Measurements from ENCODE around the gene TMEM31. TPM values are rescaled to one million over a fixed set of nuclear protein-coding genes. Genes with fewer than 3 reads are reported as not detected.
"Not testable (repeated sequence)": the region's sequence is repeated elsewhere in the genome, so short reads cannot be mapped to it uniquely, and the experiment has no call there.

Gene TMEM31
- total RNA-seq, 1 donor from 2014 or later, result not detected

DNA sequence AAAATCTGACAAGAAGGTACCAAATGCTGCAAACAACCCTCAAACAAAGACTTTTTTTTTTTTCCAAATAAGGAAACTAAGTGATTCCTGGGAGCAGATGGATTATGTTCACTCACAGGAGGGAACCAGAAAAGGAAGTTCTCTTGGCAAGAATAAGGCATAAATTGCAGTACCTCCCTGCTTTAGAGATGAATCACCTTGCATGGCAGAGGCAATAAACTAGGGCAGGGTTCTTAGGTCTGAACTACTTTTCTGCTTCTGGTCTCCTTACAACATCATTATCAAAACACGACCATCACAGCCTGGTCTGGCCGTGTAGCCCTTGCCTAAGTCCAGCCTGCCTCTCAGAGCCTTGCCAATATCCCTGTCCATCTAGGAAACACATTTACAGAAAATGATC is 6.3 kb downstream of the TMEM31 start:
- DNase-seq (ENCODE audit: missing footprints) (no peak), ATAC-seq (peak; percentile 20)
- intact Hi-C loops (cut with DNase I), result loop anchor here (10.0 kb wide), 1 partner anchor 58 kb away; the partner anchor contains the start of gene PLP1

DNA sequence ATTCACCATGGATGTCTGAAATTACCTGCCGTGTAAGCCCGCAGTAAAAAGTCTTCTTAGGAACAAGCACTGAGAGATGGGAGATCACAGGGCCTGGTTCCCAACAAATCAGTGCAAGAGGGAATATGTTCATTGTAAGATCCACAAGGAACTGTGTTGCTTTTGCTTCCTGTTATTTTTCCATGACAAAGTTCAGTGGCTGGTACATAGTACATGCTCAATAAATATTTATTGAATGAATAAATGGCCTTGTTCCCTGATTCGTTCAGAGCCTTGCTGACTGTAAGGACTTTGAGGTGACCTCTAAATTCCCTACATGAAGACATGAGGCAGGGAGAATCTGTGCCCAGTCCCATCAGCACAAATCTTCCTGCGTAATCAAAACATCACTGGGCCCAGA is 7.4 kb downstream of the TMEM31 start:
- DNase-seq (ENCODE audit: missing footprints) (no peak), ATAC-seq (no peak)
- intact Hi-C loops (cut with DNase I), result loop anchor here (10.0 kb wide), 1 partner anchor 57 kb away; the partner anchor contains the start of gene PLP1

DNA sequence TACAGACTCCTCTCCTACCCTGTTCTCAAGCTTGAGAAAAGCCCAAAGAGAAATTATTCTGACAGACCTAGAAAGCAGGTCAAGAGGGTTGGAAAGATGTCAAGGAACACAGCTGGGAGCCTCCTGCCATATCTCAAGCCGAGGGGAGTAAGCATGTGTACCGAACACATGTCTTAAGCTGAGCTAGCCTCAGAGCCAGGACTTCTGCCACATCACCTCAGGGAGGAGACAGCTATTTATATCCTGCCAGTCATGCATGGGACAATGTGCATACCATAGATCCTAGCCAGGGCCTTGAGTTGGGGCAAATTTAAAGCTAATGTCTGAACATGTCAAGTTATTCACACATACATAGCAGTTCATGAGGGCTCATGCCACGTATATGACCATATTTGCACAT is 11.8 kb downstream of the TMEM31 start:
- intact Hi-C loops (cut with DNase I), result no loop called here
- DNase-seq (ENCODE audit: missing footprints) (no peak), ATAC-seq (peak; percentile 68)

DNA sequence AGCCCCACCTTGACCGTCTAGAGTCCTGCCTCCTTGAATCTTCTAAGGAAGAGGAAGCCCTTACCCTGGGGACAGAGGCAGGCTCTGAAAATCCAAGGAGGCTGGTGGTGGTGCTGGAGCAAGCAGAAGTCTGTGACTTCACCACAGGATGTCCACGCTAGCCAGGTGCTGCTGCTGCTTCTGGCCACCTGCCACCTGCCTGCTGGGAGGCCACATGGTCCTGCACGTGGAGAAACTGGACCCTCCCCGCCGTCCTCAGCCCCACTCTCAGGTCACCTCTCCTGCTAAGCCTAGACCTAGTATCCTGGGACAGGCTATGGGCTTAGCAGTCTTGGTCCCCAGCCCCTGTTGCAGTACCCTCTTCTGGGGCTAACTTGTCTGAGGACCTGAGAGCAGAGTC is 15.8 kb downstream of the TMEM31 start:
- intact Hi-C loops (cut with DNase I), result no loop called here

DNA sequence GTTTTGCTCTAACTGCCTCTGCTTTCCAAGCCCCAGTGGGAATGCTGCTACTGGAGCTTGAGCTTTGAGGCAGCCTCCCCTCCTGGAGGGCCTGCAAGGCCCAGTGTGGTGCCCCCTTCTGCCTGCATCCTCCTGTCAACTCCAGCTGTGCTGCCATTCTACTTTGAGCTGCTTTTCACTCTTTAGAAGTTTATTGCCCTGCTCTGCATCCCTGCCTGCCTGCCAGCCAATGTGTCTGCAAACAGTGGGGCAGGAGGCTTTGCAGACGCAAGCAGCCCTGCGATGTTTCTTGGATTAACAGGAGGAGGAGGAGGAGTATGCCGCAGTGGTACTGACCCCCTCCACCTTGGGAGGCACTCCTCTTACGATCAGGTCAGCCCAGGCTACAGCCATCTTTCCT is 16.4 kb downstream of the TMEM31 start:
- ATAC-seq, result no peak
- intact Hi-C loops (cut with DNase I), result no loop called here
- DNase-seq (ENCODE audit: missing footprints), result no peak

More for the DNA sequence above, 15.8 kb downstream of the TMEM31 start:
- no peak for ATAC-seq
- no peak for DNase-seq (ENCODE audit: missing footprints)

DNA sequence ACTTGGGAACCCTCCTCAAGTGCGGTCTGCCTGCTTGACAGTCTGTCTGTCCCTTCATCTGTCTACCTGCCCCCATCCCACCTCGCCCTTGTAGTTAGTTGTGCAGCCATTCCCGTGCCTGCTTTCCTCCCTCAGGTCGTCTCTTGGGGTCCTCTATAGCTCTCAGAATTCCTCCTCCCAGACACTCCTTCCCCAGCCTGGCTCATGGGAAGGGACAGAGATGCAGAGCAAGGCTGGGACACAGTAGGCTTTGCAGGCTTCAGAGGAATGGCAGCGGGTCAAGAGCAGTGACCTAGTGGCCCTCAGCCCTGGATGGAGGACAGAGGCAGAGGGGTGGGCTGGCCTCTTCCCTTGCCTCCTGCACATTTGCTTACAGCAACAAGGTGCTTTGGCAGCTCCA is 18.3 kb downstream of the TMEM31 start:
- intact Hi-C loops (cut with DNase I), result no loop called here
- ATAC-seq (no peak), DNase-seq (ENCODE audit: missing footprints) (no peak)

DNA sequence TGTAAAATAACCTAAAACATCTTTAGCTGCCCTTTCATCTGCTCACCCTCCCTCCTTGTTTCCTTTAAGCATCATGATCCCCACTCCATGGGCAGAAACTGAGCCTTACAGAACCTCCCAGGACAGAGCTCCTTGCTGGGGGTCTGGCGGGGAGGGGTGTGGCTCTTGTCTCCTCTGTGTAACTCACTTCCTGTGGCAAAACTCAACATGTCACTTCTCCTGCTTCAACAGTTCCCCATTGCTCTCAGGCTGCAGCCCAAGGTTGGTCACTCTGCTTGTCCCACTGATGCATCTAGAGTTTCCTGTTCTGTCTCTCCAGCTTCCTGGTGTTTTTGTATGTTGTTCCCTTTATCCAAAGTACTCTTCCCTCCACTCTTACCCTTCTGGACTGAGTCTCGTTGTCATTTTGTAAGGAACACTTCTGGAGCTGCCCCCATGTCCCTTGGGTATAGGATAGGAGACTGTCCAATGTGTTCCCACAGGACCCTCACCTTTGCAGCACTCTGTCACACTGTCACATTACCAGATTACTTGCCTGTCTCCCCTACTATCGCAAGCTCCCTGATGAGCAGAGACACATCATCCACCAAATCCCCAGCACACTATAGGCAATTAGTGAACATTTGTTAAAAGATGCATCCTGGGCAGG is 19.6 kb downstream of the TMEM31 start:
- ATAC-seq, result no peak
- intact Hi-C loops (cut with DNase I), result no loop called here
- DNase-seq (ENCODE audit: missing footprints), result no peak

DNA sequence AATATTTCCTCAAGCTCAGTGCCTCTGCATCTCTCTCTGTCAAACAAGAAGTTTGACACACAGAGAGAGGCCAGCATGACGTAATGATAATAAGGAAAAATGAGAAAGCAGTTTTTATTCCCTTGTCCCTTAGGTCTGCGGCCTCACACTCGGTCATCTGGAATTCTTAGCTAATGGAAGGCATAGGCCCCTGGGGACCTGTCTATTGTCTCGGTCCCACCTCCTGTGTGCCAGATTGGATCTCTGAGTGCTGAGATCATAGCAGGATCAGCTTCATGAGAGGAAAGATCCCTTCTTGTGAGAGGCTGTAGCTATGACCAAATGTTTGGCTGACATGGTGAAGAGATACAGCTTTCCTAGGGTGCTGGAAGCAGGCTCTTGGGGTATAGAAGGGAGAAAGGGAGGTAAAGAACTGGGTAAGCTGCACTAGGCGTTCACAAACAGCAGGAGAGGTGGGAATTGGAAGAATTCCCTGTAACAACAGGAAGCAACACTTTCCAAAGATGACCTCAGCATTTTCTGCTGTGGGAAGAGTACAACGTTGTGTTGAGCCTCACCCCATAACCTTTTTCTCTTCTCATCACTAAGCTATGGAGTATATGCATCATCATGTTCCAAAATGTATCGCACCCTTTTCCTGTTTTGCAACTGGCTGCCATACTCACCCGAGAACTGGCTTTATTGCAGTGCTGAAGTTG is 20.2 kb downstream of the TMEM31 start:
- DNase-seq (ENCODE audit: missing footprints) (no peak), ATAC-seq (peak; percentile 89)
- intact Hi-C loops (cut with DNase I), result no loop called here

DNA sequence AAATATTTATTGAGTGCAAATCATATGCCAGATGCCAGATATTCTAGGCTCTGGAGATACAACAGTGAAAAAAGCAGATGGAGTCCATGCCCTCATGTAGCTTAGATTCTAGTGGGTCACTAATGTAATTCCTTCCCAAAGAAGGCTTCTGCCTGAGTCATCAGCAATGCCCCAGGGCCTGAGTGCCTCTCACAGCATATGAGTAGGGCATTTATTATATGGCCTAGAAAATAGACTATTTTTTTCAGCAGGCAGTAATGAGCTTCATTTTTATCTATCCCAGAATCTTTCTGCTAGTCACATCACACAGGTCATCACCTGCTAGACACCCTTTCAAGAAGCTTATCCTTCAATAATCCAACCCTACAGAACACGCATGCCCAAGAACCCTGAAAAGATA is 22.3 kb downstream of the TMEM31 start:
- ATAC-seq, result no peak
- intact Hi-C loops (cut with DNase I), result no loop called here

DNA sequence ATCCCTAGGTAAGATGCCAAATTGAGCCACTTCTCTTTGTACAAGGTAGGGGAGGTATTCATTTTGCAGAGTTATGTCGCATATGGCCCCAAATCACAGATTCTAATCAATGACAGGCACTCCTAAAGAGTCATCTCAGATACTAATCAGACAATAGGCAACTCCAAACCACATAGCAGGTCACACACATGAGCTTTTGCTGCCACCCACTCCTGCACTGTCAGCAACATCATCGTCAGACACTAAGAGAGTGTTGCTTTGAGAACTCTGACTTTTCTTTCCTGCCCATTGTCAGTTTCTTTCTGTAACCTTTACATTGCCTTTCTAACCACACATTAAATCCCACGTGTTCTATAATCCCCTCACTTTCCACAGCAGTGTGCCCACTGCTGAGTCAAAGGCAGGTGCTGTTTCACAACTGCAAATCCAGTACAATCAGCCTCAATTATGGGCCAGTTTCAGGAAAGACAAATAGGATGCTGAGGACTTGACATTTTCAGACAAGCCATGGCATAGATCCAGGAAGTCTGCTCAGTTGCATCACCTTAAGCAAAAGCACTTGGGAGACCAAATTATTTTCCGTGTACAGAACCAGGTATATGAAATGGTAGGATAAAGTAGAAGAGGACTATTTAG is 23.5 kb downstream of the TMEM31 start:
- DNase-seq (ENCODE audit: missing footprints) (no peak), ATAC-seq (no peak)
- intact Hi-C loops (cut with DNase I), result no loop called here

More for the DNA sequence above, 22.3 kb downstream of the TMEM31 start:
- DNase-seq (ENCODE audit: missing footprints), result no peak

DNA sequence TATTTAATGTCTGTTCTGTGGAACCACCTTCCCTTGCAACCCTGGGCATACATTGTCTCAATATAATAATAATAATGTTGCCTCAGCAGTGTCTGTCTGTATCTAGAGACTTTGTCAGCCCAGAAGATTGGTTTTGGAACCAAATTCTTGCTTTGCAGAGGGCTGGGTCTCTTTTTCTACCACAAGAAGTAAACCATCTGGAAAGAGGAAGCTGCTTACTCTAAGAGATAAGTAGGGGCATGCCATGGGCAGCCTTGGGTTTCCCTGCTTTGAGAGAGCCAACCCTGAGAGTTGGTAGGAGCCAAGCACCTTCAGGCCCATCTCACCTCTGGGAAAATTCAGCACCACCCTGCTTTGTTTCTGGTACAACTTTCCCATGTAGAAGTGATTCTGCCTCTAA is 27.0 kb downstream of the TMEM31 start:
- no peak for ATAC-seq
- no peak for DNase-seq (ENCODE audit: missing footprints)
- intact Hi-C loops (cut with DNase I), result no loop called here

DNA sequence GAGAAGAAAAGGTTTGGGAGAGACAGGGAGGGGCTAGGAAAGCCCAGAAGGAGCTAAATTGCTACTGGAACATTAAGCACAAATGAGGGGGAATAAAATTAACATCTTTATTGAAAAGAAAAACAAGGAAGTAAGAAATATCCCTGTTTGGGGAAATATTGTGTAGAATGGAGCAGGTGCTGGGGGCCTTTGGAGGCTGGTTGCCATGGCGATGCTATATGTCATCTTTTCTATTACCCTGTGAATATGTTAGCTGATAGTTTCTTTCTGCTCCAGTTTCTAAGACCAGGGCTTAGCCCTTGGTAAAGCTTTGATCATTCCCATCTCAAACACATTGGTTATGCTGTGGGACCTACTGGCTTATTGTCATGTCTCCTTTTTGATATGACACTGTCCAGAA is 28.7 kb downstream of the TMEM31 start:
- intact Hi-C loops (cut with DNase I), result no loop called here
- no peak for DNase-seq (ENCODE audit: missing footprints)
- no peak for ATAC-seq

DNA sequence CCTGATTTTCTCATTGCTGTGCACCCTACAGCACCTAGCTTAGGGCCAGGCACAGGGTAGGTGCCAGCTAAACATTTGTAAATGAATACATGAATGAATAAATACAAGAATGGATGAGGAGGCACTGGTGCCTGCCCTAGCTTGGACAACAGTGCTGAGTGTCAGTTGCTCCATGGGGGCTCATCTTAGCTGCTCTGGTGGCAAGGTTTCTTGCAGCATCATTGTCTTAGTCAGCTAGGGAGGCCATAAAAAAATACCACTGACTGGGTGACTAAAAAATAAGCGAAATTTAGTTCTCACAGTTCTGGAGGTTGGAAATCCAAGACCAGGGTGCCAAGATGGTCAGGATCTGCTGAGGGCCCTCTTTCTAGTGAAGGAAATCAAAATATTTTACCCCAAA is 31.2 kb downstream of the TMEM31 start:
- intact Hi-C loops (cut with DNase I), result no loop called here
- DNase-seq (ENCODE audit: missing footprints) (no peak), ATAC-seq (no peak)

DNA sequence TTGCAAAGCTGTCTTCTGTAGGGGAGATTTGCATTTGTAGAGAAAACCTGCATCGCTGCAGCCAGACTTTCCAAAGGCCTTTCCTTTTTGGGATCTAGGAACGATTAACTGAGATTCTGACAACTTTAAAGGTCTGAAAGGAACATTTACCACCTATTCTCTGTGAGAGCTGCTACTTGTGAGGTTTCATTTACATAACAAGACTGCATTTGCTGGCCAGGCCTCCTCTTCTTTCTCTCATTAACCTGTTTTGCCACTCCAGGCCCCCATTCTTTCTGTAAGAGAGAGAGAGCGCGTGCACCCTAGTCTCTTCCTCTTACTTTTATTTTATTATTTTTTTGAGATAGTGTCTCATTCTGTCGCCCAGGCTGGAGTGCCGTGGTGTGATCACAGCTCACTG is 31.6 kb downstream of the TMEM31 start:
- intact Hi-C loops (cut with DNase I), result no loop called here
- no peak for DNase-seq (ENCODE audit: missing footprints)
- no peak for ATAC-seq

DNA sequence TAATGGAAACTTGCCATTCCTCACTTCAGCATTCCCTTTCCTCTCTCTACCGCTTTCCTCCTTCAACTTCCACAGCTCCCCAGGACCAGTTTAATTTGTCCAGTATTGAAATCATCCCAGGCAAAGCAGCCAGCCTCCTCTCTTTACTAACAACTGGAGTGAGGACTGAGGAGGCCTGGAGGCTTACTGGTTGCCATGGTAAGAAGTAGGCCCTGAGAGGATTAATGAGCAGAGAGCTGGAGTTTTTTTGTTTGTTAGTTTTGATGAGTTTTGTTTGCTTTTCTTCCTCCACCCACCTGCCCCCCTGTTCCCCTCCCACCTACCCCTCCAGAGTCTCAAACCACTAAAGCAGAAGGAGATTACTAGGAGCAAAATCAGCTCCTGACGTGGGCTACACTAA is 36.5 kb downstream of the TMEM31 start:
- ATAC-seq, result no peak
- intact Hi-C loops (cut with DNase I), result no loop called here

DNA sequence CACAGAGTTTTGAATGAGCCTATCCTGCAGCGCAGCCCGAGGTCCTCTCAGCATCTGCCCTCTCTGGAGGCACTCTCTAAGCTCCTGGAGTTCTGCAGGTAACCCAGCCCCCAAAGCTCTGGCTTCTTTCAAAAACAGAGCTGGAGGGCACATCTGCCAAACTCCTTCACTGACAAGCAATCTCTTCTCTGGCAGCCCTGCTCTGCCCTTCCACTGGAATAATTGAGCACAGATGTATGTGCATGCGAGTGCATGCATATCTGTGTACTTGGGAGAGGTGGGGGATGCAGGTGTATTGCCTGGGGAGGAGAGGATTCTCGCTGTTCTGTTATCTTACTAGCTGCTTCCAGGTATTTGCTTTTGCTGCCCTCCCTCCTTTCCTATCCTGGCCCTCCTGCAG is 43.7 kb downstream of the TMEM31 start:
- ATAC-seq, result no peak
- no peak for DNase-seq (ENCODE audit: missing footprints)
- intact Hi-C loops (cut with DNase I), result no loop called here

More for the DNA sequence above, 36.5 kb downstream of the TMEM31 start:
- DNase-seq (ENCODE audit: missing footprints), result no peak

DNA sequence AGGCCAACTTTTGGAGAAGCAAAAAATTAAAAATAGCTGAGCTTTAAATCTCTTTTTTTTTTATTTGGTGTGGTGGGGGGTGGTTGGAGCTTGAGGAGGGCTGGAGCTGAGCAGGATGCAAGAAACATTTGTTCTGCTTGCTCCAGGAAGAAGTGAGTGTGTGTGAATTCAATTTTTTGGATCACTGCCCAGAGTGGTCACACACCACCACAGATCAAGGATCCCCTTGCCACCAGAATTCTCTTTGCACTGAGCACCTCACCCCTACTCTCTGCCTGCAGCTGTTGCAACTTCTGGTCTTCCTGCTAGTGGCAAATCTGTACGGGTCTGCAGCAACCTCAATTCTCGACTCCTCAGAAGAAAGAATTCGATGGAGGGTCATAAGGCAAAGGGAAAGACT is 46.0 kb downstream of the TMEM31 start:
- ATAC-seq (no peak), DNase-seq (ENCODE audit: missing footprints) (no peak)
- intact Hi-C loops (cut with DNase I), result no loop called here

DNA sequence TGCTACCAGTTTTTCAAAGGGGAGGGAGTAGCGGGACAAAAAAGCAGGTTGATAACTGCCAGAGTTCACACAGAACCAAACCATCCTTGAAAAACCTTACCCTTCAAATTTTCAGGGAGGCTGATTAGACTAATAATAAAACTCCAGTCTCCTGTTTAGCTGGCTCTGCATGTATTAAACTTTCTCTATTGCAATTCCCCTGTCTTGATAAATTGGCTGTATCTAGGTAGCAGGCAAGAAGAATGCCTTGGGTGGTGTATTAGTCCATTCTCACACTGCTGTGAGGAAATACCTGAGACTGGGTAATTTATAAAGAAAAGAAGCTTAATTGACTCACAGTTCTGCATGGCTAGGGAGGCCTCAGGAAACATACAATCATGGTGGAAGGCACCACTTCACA is 47.8 kb downstream of the TMEM31 start:
- ATAC-seq, result no peak
- intact Hi-C loops (cut with DNase I), result no loop called here
- DNase-seq (ENCODE audit: missing footprints), result no peak

DNA sequence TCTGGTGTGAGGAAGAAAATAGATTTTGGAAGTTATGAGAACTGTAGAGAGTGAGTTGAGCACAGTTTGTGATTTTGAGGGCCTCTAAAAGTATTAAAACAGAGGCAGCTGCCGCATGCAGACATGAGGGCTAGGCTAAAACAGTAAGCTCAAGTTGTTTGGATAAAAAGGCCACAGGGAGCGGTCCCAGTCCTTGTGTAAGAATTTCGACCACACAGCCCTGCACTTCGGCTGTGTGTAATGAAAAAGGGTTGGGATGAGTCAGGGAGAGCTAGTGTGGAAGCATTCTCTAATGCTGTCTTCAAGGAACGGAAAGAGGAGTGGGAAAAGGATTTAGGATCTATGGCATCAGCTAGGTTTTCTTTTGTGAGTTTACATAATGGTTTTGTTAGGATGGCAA is 52.8 kb downstream of the TMEM31 start:
- intact Hi-C loops (cut with DNase I); ATAC-seq; DNase-seq (ENCODE audit: missing footprints): not testable (repeated sequence)
